ENCODE results near the gene WDR82.

GRCh38 chr3:52303811-52304210, 25.4 kb upstream of the WDR82 start:
- TF ChIP-seq, protein P1, sequence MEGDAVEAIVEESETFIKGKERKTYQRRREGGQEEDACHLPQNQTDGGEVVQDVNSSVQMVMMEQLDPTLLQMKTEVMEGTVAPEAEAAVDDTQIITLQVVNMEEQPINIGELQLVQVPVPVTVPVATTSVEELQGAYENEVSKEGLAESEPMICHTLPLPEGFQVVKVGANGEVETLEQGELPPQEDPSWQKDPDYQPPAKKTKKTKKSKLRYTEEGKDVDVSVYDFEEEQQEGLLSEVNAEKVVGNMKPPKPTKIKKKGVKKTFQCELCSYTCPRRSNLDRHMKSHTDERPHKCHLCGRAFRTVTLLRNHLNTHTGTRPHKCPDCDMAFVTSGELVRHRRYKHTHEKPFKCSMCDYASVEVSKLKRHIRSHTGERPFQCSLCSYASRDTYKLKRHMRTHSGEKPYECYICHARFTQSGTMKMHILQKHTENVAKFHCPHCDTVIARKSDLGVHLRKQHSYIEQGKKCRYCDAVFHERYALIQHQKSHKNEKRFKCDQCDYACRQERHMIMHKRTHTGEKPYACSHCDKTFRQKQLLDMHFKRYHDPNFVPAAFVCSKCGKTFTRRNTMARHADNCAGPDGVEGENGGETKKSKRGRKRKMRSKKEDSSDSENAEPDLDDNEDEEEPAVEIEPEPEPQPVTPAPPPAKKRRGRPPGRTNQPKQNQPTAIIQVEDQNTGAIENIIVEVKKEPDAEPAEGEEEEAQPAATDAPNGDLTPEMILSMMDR (conservative IDR thresholded peaks at IDR 0.05 in 1 of 2, IDR thresholded peaks at IDR 0.05 in 1 of 2; ENCODE audit: low read depth in 1 of 2, low read length in 2 of 2), result no peak
- TF ChIP-seq EZH2 (IDR thresholded peaks at IDR 0.05; ENCODE audit: low read length, missing control alignments), result no peak

Measured in fibroblast of lung (primary cell).